NCI-H524 treated with DMSO at 0.1 percent for 48 hours (cell line): ENCODE results near the gene LRIF1.
A peak's percentile ranks its signal among the peaks of the same experiment; 100 is the strongest.
"Not testable (repeated sequence)": the region's sequence is repeated elsewhere in the genome, so short reads cannot be mapped to it uniquely, and the experiment has no call there.

ENCODE experiments used
- DNase-seq: peaks from one replicate; lab custom pipeline; 2025; lab: John Stamatoyannopoulos, UW

LRIF1 gene

GRCh38 chr1:110963691-110964454 is at the start of gene LRIF1:
TSS of gene LRIF1 (minus strand) at chr1:110963922. CDS start at chr1:110963688, 234 bp downstream.
- DNase-seq: peak; percentile 94

DNA sequence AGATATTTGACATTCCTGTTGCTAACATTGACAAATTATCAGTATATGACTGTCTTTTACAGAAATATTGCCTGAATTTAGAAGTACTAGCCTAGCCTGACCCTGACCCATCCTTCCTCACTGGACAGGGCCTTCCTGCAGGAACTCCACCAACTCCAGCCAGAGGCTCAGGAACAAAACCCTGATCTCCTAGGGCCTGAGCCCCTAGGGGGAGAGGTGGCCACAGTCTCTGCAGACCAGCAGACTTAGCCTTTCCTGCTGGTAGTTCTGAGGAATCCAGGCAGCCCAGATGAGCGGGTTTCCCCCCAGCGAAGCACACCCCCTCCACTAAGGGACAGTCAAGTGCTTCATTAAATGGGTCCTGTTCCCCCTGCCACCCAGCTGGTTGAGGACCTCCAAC is 44.3 kb upstream of the LRIF1 start:
- DNase-seq: no peak

- no peak for DNase-seq
These were observed 42.8 kb upstream of the LRIF1 start for GRCh38 chr1:111006556-111006955.

DNA sequence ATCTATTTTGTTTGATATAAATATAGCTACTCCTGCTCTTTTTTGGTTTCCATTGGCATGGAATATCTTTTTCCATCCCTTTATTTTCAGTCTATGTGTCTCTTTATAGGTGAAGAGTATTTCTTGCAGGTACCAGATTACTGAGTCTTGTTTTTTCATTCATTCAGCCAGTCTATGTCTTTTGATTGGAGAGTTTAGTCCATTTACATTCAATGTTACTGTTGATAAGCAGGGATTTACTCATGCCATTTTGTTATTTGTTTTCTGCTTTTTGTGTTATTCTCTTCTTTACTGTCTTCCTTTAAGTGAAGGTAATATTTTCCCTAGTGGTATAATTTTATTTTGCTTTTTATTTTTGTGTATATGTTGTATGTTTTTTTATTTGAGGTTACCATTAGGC is 35.9 kb upstream of the LRIF1 start:
- DNase-seq: not testable (repeated sequence)

DNA sequence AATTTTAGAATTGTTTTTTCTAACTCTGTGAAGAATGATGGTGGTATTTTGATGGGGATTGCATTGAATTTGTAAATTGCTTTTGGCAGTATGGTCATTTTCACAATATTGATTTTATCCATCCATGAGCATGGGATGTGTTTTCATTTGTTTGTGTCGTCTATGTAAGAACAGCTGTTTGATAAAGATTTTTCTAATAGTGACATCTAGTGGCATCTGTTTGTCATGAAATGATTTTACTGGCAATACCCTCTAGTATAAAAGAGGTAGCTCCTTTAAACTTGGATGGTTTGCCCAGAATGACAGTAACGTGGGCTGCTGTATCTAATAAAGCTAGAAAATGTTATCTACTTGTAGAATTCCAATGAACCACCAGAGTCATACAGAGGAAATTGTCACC is 28.6 kb upstream of the LRIF1 start:
- not testable (repeated sequence) for DNase-seq

DNA sequence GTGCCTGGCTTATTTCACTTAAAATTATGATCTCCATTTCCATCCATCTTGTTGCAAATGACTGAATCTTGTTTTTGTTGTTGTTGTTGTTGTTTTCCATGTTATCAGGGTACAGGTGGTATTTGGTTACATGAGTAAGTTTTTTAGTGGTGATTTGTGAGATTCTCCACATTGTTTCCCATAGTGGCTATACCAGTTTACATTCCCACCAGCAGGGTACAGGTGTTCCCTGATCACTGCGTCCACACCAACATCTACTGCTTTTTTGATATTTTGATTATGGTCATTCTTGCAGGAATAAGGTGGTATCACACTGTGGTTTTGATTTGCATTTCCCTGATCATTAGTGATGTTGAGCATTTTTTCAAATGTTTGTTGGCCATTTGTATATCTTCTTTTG is 27.6 kb upstream of the LRIF1 start:
- DNase-seq: not testable (repeated sequence)

DNA sequence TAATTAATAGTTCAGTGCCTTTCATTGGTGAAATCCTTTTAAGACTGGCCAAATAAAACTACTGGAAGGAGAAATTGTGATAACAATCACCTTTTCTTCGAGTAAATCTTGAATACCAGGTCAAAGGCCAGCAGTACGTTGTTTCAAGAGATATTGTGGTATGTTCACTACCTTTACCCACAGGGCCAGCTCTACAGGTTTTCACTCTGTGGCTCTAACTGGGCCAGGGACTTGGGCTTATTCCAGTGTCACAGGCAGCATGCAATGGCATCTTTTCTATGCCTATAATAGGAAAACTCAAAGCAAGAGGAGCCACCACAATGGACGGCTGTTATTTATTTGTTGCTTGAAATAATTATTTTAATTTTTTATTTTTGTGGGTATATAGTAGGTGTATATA is 26.8 kb upstream of the LRIF1 start:
- no peak for DNase-seq

DNA sequence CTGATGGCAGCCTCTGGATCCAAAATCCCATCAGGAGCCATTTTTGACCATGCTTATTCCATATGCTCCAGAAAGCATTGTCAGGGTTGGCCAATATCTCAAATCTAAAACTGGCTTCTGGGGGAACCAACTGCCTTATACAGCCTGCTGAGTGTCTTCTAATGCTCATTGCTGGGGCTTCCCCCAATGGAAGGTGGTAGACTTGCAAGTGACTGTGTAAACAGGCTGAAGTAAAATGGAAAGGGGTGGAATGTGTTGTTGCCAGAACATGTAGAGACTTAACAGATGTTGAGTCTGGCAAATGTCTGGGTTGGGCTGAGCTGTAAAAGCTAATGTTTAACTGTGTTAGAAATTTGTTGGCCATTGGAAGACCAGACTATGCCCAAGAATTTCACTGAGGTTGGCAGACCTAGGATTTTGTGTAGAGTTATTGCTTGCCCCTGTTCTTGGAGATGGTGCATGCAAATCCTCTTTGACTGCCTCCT is 22.7 kb upstream of the LRIF1 start:
- DNase-seq: no peak

- DNase-seq: no peak
These were observed 18.6 kb upstream of the LRIF1 start for GRCh38 chr1:110982320-110982719.

DNA sequence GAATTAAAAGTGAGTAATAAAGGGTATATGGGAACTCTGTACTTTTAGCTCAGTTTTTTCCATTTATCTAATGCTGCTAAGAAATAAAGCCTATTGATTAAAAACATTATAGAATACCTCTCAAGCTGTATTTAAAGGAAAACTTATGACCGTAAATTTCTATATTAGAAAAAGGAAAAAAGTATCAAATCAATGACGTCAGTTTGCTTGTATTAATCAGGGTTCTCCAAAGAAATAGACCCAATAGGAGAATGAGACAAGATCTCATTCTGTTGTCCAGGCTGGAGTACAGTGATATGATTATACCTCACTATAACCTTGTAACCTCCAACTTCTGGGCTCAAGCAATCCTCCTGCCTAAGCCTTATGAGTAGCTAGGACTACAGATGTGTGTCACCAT is 15.4 kb upstream of the LRIF1 start:
- DNase-seq: no peak

GRCh38 chr1:110976089-110976488 is 12.4 kb upstream of the LRIF1 start:
- DNase-seq: no peak

- no peak for DNase-seq
These were observed 11.5 kb upstream of the LRIF1 start for GRCh38 chr1:110975265-110975664.

DNA sequence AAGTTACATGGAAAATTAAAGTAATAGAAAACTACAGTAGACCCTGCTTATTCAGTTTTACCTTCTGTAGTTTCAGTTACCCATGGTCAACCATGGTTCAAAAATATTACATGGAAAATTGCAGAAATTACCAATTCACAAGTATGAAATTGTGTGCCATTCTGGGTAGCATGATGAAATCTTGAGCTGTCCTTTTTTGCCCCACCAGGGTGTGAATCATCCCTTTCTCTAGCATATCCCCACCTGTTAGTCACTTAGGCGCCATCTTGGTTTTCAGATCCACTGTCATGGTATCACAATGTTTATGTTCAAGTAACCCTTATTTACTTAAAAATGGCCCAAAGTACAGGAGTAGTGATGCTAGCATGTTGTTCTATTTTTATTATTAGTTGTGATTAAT is 3.5 kb upstream of the LRIF1 start:
- no peak for DNase-seq

- no peak for DNase-seq
These were observed 757 bp upstream of the LRIF1 start for GRCh38 chr1:110964455-110964903.

GRCh38 chr1:110962892-110963690 is 631 bp downstream of the LRIF1 start:
- DNase-seq: peak; percentile 19

- DNase-seq: no peak
These were observed 1.8 kb downstream of the LRIF1 start for GRCh38 chr1:110961902-110962301.

GRCh38 chr1:110960777-110961420 is 2.8 kb downstream of the LRIF1 start:
- no peak for DNase-seq

DNA sequence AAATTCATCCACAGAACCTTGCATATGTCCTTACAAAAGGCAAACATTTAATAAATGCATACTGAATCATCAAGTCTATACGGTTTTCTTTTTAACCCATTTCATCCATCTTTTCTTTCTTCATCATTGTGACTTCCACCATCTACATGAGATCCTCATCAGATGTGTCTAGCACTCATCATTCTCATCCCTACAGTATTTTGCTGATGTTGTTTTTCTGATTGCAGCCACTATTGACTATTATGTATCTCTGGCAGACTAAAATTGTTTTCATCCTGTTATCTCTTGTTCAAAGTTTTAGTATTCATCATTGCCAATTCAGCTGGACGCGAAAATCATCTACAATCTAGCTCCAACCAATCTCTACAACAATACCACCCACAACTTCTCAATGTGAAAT is 5.9 kb downstream of the LRIF1 start:
- DNase-seq: no peak

GRCh38 chr1:110956586-110956985 is 7.1 kb downstream of the LRIF1 start:
- no peak for DNase-seq

DNA sequence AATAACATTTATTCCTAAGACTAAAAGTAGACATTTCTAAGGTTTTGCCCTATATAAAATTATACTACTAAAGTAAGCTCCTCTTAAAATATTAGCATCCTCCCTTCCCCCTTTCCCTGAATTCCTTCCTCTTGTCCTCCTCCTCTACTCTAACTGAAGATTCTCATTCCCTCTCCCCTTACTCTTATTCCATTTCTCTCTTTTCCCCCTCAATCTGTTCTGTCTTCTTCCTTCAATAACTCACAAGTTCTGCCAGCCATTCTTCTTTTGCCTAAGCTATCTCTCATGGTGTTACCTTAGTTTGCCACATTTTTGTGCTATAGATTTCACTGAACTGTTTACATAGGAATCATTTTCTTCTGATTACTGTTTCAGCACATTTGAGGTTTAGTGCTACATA is 10.7 kb downstream of the LRIF1 start:
- DNase-seq: no peak

GRCh38 chr1:110952031-110952430 is 11.7 kb downstream of the LRIF1 start:
- DNase-seq: no peak

GRCh38 chr1:110951161-110951560 is 12.6 kb downstream of the LRIF1 start:
- DNase-seq: no peak
